ENCODE data around the gene CA14.
"Not testable (repeated sequence)": the region's sequence is repeated elsewhere in the genome, so short reads cannot be mapped to it uniquely, and the experiment has no call there.

CA14 gene

GRCh38 chr1:150281758-150282557 lies 24.4 kb downstream of the CA14 start, which contains the start of gene CIART:
Gene CIART (plus strand): TSS chr1:150282554. CDS start chr1:150283268, 714 bp downstream.
- peak; percentile 96 for DNase-seq

DNA sequence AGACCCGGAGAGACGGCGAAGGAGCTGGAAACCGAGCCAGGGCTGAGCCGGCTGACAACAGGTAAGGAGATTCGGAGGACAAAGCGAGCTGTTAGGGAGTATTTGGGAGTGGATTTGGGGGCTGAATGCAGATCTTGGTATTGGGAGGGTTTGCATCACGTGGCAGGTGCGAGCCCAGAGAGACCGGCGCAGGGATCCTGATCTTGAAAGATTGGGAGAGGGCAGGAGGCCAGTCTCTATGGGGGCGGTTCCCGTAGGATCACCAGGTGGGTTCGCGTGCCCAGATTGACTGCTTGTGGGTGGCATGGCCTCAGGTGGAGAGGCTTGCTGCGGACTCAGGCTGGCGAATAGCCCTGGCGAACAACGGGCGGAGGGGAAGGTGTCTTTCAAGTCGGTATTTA lies 25.0 kb downstream of the CA14 start:
- no peak for DNase-seq

DNA sequence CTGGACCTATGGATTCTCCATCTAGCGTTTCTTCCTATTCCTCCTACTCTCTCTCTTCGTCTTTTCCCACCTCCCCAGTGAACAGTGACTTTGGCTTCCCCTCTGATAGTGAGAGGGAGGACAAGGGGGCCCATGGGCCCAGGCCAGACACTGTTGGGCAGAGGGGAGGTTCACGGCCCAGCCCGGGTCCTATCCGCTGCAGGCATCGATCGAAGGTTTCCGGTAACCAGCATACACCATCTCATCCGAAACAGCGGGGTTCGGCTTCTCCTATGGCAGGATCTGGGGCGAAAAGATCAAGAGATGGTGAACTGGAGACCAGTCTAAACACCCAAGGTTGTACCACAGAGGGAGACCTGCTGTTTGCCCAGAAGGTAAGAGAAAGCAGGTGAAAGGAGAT lies 25.7 kb downstream of the CA14 start:
- no peak for DNase-seq

GRCh38 chr1:150288382-150288781 lies 30.8 kb downstream of the CA14 start:
- no peak for DNase-seq

DNA sequence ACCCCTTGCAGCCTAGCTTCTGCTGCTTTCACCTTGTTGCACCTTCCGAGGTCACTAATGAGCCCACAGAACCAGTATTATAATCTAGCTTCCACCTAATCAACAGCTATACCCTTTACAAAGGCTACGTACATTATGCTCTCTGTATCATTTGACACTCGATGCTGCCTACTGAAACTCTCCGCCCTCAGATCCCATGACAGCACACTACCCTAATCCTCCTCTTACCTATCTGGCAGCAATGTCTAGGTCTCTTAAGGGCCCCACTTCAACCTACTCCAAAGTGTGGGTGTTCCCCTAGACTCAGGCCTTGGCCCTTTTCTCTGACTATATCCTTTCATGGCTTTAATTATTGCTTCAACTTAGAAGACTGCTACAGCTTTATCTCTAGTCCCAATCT lies 31.2 kb downstream of the CA14 start:
- no peak for DNase-seq

GRCh38 chr1:150293433-150294253 lies 36.1 kb downstream of the CA14 start, which contains the start of gene MRPS21:
Gene MRPS21 (plus strand): TSS chr1:150293861. CDS start chr1:150294367, 506 bp downstream.
- DNase-seq: peak; percentile 39

DNA sequence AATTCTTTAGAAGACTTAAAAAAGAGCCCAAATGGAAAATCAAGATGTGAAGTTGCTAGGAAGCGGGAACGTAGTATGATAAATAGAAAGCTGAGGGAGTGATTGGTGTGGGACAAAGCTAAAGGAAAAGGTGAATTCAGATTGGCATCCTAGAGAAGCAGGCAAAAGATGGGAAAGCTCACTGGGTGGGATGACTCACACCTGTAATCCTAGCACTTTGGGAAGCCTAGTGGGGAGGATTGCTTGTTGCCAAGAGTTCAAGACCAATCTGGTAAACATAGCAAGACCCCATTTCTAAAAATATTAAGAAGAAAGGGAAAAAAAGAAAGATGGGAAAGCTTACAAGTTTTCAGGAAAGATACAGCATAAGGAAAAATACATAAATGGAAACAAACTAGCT lies 37.9 kb downstream of the CA14 start:
- no peak for DNase-seq

DNA sequence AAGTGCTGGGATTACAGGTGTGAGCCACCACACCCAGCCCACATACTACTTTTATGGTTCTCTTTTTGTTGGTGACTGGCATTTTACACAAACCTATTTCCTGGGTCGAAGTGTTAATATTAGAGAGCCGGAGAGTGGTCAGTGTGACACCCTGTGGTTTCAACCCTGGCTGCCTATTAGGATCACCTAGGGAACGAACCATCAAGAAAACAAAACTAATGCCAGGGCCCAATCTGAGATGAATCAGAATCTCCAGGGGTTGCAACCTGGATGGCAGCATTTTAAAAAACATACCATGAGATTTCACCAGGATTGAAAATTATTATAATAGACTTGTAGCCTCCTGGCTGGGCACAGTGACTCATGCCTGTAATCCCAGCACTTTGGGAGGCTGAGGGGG lies 42.1 kb downstream of the CA14 start:
- no peak for DNase-seq

DNA sequence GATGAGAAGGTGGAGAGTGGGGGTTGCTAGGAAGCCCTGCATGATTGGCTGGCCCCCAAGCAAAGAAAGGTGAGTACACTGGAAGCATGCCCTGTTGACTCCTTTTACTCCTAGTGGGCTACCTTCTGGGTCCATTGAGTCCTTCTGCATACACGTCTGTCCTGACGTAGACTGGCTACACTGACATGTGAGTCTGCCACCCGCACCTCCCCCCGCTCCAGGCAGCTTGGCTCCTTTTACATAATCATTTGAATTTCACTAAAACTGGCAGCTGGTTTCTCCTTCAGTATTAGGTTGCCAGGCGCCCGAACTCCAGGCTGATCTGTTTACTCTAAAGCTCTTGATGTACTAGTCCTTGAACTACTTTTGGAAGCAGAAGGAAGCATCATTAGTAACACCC lies 44.8 kb downstream of the CA14 start:
- DNase-seq: no peak

- DNase-seq: no peak
Observed at GRCh38 chr1:150302902-150303301, 45.3 kb downstream of the CA14 start.

DNA sequence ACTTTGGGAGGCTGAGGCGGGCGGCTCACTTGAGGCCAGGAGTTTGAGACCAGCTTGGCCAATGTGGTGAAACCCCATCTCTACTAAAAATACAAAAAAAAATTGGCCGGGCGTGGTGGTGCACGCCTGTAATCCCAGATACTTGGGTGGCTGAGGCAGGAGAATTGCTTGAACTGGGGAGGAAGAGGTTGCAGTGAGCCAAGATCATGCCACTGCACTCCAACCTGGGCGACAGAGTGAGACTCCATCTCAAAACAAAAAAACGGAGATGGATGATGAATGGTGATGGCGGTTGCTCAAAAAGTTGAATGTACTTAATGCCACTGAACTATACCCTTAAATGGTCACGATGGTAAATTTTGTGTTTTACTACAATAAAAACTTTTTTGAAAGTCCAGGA lies 51.0 kb downstream of the CA14 start:
- not testable (repeated sequence) for DNase-seq

GRCh38 chr1:150309758-150310508 lies 52.4 kb downstream of the CA14 start:
- no peak for DNase-seq

DNA sequence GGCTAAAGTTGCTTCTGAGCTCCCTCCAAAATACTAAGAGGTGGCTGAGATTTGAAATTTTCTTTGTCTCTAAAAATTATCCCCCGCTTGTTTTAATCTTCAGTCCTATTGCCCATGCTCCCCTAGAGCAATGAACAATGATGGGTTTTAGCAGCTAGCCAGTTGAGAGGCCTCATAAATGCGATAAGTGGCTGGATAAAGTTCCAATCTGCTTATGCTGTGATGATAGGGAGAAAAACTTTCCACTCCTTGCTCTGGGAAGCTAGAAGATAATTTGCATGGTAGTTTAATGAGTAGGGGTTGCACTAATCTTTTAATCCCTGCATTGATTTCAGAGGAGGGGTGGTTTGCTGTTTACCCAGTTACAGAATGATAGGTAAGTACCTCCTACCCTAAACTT lies 54.2 kb downstream of the CA14 start:
- no peak for DNase-seq

All from NCI-H1436 treated with DMSO at 0.1 percent for 48 hours (cell line).